Body of pancreas (tissue), 4 donors: ENCODE results near the gene KMT2C.

ENCODE experiments used
- POLR2A ChIP-seq, 3 donors: fragments of 450-650 bp; IDR thresholded peaks; one replicate each; pipeline ENCODE4 v1.6.1; 2016; ENCODE audit warnings: antibody characterized with exemption in 3 of 3, mild to moderate bottlenecking in 2 of 3
- TF ChIP-seq, protein P1 (sequence below), 7 experiments: fragments of 450-650 bp in 4 of 7; fragments of 200-600 bp in 3 of 7; sonication (generic) in 3 of 7; IDR thresholded peaks; one replicate each; pipeline ENCODE4 v1.5.1; 2016 to 2019; ENCODE audit warnings: antibody characterized with exemption in 7 of 7

DNA sequence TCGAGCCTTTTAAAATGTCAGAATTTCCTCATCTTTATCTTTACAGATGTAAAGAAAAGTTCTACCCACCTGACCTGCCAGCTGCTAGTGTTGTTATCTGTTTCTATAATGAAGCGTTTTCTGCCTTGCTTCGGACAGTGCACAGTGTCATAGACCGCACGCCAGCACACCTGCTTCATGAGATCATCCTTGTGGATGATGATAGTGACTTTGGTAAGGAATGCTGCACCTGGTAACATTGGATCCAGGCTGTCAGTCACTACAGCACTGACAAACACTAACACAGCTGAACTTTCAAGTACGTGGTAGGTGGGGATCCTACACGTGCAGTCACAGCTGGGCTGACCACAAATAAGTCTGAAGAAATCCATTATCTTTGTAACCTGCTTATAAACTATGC lies 332.7 kb downstream of the KMT2C start:
- TF ChIP-seq, protein P1, sequence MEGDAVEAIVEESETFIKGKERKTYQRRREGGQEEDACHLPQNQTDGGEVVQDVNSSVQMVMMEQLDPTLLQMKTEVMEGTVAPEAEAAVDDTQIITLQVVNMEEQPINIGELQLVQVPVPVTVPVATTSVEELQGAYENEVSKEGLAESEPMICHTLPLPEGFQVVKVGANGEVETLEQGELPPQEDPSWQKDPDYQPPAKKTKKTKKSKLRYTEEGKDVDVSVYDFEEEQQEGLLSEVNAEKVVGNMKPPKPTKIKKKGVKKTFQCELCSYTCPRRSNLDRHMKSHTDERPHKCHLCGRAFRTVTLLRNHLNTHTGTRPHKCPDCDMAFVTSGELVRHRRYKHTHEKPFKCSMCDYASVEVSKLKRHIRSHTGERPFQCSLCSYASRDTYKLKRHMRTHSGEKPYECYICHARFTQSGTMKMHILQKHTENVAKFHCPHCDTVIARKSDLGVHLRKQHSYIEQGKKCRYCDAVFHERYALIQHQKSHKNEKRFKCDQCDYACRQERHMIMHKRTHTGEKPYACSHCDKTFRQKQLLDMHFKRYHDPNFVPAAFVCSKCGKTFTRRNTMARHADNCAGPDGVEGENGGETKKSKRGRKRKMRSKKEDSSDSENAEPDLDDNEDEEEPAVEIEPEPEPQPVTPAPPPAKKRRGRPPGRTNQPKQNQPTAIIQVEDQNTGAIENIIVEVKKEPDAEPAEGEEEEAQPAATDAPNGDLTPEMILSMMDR (IDR thresholded peaks at IDR 0.05): no peak
- no peak for TF ChIP-seq POLR2A (IDR thresholded peaks at IDR 0.05)
